GM18511 (cell line): ENCODE measurements around the gene KIAA2012.
"Not testable (repeated sequence)": the region's sequence is repeated elsewhere in the genome, so short reads cannot be mapped to it uniquely, and the experiment has no call there.

ENCODE experiments used
- ATAC-seq: cut with Tn5 transposase; IDR thresholded peaks from one replicate; pipeline ENCODE4 v1.9.1; 2021; ENCODE audit warnings: mild to moderate bottlenecking, moderate library complexity; ENCODE audit not compliant: unreplicated experiment

Gene KIAA2012

DNA sequence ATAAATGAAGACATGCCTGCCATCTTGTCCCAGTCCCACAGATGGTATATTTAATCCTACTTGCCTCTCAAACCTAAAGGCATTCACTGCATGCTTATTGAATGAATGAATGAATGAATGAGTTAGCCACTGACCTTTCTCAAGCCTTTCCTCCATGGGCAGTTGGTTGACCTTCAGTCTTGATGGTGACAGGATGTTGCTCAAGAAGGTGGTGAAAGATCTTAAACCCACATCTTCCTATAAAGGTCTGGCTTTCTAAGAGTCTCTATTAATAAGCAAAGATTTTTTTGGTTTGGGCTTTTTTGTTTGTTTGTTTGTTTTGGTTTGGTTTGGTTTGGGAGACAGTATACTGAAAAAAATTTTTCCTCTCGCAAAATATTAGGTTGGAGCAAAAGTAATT lies 41.7 kb downstream of the KIAA2012 start:
- no peak for ATAC-seq

DNA sequence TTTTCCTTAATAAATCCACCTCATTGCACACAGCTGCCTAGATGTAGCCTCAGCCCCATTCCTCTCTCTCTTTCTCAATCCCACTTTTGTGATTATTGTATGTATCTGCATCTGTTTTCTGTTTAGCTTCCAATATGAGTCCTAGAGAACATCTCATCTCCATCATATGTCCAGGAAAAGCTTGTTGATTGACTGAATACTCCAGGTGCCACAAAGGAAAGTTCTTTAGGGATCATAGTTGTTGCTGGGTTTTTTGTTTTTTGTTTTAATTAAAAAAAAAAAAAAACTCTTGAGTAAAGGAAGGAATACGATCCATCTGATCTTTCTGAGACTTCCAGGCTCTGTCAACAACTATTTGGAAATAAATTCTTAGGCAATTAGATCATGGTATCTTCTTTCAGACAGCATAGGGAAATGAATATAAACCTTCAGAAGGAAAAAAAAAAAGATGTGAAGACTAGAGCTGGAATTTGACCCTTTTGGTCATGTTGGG lies 42.5 kb downstream of the KIAA2012 start:
- no peak for ATAC-seq

DNA sequence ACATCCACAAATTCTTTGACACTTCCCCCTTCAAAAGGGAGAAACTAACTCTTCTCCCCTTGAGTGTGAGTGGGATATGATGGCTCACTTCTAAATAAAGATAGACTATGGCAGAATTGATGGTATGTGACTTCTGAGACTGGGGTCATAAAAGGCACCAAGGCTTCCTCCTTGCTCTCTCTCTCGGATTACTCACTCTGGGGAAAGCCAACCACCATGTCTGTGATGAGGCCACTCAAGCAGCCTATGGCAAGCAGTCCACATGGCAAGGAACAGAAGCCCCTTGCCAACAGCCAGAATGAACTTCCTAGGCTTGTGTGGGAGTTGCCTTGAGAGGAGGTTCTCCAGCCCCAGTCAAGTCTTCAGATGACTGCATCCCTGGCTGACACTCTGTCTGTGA lies 43.6 kb downstream of the KIAA2012 start:
- ATAC-seq = no peak

DNA sequence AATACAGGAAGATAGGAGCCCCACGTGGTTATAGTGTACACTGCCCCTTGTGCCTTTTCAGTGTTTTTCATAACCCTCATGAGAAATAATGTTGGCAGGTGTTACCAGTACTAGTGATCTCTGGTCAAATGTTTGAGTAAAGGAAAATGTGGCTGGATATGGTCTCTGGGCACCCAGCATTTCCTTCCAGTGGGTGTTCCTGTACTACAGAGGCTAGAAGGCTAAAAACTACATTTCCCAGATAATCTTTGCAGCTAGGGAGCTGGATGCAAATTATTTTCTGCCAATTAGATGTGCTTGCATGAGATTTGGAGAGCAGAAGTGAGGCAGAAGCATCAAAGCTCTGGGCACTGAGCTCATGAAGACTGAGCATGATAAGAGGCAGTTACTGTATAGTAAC lies 45.1 kb downstream of the KIAA2012 start:
- ATAC-seq = no peak

DNA sequence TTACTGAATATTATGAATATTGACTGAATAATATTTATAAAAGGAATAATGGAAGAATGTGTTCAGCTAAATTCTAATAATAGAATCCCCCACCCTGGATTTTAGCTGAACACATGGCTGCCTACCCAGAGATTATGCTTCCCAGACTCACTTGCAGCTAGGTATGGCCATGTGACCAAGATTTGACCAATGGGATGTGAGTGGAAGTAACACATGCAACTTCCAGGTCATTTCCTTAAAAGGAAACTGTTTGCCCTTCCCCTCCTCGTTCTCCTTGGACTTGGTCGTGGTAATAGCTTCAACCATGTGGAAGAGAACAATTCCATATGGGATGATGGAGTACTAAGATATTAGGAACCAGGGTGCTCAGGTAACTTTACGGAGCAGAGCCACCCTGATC lies 47.8 kb downstream of the KIAA2012 start:
- no peak for ATAC-seq

DNA sequence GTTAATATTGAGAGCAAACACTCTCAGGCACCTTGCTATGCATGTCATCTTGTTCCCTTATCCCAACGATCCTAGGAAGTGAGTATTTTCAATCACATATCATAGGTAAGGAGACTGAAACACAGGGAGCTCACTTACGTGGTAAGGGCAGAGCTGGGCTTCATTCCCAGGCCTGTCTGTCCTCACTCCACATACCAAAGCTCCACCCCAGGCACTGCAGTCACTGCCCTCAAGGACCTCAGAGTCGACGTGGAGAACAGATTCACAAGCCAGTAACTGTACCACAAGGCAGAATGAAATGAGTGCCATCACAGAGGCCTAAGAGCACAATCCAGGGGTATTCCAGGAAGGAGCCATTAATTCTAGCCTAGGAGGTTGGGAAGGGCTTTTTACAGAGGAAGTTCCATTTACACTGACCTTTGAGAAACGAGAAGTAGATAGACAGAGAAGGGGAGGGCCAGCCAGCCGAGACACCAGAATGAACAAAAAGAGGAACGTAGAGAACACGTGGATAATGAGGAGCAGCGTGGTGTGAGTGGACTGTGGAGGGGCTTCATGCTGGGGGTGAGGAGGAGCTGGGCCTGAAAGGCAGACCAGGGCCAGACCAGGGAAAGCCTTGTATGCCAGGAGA lies 48.6 kb downstream of the KIAA2012 start:
- no peak for ATAC-seq

DNA sequence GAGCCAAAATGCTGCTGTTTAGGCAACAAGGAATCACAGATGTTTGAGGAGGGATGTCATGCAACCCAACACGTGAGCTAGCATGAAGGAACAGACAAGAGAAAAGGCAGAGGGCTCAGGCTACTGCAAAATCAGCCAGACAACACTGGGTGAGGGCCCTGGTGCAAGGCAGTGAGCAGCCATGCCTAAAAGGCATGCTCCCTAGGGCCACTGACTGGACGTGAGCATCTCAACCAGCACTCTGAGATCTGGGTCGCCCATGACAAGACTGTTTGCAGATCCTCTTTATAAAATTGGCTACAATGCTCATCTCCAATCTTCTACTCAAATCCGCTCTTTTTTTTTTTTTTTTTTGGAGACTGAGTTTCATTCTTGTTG lies 49.1 kb downstream of the KIAA2012 start:
- no peak for ATAC-seq

DNA sequence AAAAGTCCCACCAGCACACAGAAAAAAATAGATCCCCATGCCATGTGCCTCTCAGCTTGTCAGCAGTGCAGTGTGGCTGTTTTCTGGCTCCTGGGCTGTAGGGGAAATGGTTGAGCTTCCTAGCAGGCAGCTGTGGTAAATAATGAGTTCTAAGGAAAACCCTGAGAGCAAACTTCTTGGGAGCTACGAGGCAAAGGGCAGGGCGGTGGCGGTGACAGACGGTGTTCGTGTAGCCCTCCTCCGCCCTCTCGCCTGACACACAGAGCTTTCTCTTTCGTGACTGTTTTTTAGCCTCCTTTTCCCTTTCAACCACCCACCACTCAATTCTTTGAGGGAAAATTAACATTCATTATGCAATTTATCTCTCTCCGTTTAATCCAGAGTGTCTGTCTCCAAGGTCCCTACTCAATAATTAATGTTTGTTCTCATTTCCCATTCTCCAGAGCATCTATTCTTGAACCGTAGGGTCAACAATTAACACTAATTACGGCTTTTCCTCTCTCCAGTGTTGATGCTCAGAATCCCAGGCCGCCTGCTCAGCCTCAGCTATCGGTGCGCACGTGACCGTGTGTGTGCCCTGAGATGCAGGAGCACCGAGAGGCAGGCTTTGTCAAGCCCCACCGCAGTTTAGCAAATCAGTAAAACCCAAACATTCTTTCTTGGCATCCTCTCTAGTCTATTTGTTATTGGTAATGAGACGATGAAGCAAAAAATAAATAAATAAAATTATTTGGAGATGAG lies 50.1 kb downstream of the KIAA2012 start:
- no peak for ATAC-seq

DNA sequence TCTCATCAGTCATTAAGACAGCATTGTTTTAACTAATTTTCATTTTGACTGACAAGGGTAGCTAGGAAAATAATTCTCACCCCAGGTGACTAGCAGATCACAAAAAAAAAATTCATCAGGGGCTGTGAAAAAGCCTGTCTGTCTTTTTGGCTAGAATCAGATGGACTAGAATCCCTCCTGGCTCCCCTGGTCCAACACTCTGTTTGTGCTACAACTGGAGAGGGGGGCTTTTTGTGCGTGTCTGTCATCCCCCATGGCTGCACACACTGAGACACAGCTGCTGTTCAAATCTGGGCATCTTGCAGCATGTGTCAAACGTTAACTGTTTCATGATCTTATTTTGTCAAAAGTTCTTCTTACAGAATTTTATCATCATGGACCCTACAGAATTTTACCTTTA lies 51.2 kb downstream of the KIAA2012 start:
- no peak for ATAC-seq

DNA sequence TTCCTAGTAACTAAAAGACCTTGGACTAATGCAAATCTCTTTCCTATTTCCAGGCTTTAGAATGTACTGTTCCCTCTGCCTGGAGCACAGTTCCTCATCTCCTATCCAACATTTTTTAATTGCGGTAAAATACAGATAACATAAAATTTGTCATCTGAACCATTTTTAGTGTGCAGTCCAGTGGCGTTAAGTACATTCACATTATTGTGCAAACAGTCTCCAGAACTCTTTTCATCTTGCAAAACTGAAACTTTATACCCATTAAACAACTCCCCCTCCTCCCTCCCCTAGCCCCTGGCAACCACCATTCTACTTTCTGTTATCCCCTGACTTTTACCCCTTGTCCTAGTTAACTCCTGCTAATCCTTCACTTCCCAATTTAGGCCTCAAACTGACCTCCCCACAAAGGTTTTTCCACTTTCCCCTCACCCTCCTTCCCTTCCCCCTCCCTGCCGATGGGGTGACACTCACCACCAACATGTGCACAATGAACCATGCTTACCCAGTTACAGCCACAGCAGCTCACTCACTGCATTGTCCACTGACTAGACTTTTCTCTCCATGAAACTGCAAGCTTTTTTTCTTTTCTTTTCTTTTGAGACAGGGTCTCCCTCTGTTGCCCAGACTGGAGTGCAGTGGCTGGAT lies 54.8 kb downstream of the KIAA2012 start:
- ATAC-seq = no peak

DNA sequence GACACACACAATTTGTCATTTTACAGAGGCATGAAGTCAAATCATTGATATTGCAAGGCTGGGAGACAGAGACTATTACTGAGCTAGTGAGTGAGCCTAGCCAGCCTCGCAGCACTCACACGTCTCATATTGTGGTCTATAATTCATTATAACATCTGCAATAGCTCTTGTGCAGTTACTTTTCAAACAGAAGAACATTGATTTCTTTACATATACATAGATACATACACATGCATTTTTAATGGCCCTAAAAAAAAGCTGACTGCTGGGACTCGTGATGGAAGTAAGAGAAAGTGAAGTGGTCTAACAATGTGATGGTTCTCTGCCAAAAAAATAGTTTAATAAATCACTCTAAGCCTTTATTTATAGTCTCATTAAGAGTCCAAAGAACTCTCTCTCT lies 56.8 kb downstream of the KIAA2012 start:
- ATAC-seq = no peak

DNA sequence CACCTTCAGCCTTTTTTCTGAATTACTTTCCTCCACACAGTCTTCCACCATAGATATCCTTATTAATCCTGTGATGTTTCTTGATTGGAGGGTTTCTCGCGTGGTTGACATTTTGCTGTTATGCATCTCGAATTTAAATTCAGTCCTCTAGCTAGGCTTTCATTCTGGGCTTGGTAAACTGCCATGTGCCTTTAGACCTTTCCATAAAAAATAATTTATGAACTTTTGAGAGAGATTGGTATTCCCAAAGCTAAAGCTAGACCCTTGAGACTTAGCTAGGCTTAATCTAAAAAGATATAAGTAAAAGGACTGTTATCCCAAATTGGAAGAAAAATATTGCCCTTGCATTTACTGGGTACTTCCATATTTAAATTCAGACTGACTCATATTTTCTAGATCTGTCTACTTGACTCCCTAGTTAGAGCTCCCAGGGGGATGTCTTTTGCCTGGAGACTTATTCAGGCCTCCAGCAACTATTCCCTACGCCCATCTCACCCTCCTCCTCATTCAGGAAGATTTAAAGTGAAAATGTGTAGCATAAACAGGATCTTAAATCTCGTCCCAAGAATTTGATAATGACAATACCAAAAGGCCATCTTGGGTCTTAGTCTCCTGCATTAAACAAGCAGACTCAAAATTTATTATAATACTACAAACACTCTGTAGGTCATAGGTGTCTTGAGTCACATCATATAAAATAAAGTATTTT lies 60.3 kb downstream of the KIAA2012 start:
- ATAC-seq = no peak

DNA sequence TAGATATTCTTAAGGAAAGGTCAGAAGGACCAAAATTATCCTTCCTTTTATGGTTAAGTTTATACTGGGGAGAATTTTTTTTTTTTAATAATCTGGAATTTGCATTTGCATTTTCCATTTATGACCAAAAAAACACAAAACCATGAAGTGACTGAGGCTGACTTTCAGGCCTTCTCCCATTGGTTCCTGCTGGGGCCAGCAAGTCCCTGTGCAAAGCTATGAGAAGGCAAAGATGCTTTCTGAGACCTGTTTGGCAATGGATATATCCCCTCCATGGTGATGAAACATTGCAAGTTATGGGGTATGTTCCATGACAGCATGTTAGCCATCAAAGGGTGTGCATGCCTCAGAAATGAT lies 60.8 kb downstream of the KIAA2012 start:
- ATAC-seq = no peak

DNA sequence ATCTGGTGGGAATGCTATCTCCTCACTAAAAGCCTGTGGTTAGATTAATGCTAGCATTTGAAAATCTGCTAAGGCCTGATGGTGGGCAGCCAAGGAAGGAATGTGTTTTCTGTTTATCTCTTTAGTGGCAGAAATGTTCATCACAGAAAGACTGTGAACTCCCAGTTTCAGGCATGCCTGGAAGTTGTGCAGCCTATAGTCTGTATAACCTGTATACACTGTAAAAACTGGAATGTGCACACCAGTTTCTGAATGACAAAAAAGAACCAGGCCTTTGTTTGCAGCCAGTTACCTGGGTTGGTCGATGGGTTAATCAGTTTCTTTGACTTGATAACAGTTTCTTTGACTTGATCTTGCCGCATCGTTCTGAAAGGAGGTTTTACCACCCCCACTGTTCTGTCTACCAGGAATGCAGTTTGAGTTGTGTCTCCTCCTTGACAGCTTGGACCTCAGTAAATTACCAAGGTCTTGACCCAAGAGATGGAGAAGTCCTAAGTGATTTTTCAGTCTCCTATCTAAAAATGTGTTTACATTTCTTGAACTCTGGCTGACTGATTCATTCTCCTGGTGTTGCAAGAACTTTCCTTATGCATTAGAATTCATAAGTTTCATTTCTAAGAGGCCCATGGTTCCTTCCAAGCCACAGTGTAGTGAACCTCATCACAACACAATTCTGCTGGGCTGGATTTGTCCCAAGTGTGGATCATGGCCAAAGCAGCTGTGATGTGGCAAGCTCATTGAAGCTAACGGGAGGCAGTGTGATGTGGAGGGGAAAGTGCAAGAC lies 62.2 kb downstream of the KIAA2012 start:
- no peak for ATAC-seq

DNA sequence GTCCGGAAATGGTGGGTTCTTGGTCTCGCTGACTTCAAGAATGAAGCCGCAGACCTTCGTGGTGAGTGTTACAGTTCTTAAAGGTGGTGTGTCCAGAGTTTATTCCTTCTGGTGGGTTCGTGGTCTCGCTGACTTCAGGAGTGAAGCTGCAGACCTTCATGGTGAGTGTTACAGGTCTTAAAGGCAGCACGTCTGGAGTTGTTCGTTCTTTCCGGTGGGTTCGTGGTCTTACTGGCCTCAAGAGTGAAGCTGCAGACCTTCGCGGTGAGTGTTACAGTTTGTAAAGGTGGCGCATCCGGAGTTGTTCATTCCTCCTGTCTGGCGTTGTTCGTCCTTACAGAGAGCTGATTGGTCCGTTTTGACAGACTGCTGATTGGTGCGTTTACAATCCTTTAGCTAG lies 63.0 kb downstream of the KIAA2012 start:
- ATAC-seq = not testable (repeated sequence)

DNA sequence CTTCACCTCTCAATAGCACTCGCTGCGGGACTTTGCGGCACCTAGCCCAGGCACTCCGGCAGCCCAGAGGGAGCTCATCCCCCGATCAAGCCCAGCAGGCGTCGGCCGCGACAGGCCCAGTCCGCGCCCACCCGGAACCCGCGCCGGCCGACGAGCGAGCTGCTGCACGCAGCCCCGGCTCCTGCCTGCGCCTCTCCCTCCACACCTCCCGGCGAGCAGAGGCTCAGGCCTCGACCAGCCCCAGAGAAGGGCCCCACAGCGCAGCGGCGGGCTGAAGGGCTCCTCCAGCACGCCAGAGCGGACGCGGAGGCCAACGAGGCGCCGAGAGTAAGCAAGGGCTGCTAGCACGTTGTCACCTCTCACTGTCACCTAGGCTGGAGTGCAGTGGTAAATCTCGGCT lies 63.5 kb downstream of the KIAA2012 start:
- ATAC-seq = no peak

DNA sequence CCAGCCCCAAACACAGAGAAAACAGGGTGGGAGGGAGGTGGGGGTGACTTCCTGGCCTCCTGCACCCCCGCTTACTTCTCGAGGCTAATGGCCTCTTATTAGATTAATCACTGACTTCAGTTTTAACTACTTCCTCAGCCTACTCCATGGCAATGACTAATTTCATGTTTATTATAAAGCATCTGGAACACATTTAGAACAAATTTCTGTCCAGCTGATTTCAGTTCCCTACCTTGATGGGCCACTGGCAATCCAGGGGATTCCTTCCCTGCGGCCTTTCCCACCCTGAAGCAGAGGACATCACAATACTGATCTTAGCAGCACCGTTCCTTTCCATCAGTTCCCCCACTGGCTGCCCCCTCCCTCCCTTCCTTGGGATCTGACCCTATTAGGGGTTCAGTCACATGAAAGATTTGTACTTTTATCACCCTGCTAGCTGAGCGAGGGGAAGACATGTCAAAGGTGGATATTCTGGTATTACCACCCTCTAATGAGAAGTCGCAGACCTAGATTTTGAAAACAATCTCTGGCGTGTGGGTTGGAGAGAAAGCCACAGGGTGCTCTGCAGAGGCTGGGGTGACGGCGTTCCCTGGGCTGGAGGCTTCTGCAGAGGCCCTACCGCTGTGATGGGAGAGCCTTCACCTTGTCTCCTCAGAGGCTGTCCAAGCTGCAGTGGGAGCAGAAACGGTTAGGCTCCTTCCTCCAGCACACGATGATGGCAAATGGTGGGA lies 67.6 kb downstream of the KIAA2012 start:
- no peak for ATAC-seq

DNA sequence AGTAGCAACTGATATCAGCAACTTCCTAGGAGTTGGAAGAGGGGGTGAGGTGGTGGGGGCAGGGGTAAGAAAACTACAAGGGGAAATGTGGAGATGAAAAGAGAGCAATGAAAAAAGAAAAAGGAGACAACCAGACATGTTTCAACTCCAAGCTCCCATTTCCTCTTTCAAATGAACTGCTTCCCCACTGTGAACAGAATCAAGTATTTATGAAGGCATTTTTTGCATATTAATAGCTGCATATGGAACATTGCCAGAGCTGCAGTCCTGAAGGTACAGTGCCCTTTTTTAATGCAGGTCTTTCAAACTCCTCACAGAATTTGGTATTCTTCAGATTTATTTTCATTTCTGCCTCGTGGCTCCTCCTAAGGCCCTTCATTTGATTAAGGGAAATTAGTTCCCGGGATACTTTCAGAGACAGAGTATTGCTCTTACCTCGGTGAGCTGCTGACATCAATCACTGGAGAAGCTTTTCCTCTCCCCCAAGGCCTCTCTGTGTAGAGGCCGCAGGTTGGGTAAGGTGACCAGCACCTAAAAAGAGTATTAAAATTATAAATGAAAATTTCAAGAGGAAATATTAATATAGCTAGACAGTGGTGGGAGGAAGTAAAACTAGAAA lies 68.4 kb downstream of the KIAA2012 start:
- no peak for ATAC-seq

DNA sequence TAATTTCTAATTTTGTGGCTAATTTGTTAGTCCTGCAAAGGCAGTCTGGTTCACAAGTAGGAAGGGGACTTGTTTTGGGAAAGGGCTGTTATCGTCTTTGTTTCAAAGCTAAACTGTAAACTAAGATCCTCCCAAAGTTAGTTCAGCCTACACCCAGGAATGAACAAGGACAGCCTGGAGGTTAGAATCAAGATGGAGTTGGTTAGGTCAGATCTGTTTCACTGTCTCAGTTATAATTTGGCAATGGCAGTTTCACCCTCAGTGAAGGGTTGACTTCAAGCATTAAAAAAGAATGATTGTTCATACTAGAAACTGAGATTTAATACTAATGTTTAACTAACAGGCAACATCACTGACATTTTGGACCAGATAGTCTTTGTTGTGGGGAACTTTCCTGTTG lies 69.5 kb downstream of the KIAA2012 start:
- no peak for ATAC-seq

DNA sequence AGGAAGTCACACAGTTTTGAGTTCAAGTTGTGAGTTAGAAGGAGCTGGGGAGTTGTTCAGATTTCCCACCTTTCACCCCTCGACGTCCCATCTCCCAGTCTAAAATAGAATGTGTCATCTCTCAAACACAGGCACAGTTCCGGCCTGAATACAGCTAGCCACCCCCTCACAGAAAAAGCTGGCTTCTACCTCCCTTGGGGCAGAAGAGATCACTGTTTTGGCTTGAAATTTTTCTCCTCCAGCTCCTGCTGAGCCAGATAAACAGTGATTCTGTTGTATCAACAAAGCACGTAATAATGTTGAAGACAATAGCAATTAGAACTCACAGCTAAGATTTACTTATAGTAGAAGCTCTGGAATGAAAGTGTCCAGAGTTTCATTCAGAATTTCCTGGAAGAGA lies 74.7 kb downstream of the KIAA2012 start:
- no peak for ATAC-seq
